Body of pancreas (tissue), 4 donors: ENCODE data around the gene KIF3A.

Experiments used
- CTCF ChIP-seq, 7 experiments: fragments of 450-650 bp in 4 of 7; fragments of 200-600 bp in 3 of 7; sonication (generic) in 3 of 7; IDR thresholded peaks; one replicate each; pipeline ENCODE4 v1.5.1; 2016 to 2019; ENCODE audit warnings: antibody characterized with exemption in 7 of 7
- POLR2A ChIP-seq, 3 donors: fragments of 450-650 bp; IDR thresholded peaks; one replicate each; pipeline ENCODE4 v1.6.1; 2016; ENCODE audit warnings: antibody characterized with exemption in 3 of 3, mild to moderate bottlenecking in 2 of 3

- no peak for TF ChIP-seq CTCF (IDR thresholded peaks at IDR 0.05)
- no peak for TF ChIP-seq POLR2A (IDR thresholded peaks at IDR 0.05)
Measured at GRCh38 chr5:132776938-132777208, 39.5 kb upstream of the KIF3A start.
